HL-60 (cell line): ENCODE measurements around the gene CNKSR2.

Source experiments
- DNase-seq, 2 experiments: peaks; one replicate each; pipeline ENCODE4 v3.0.0-alpha.2; 2010 to 2020; ENCODE audit warnings: low read depth in 1 of 2, low spot score in 1 of 2
- H3K27ac ChIP-seq: fragments of 250-450 bp; sonication (Bioruptor Pico); replicated peaks from 2 replicates; pipeline ENCODE4 v1.5.1; 2020; ENCODE audit warnings: mild to moderate bottlenecking, moderate library complexity
- H3K27me3 ChIP-seq: fragments of 250-450 bp; sonication (Bioruptor Pico); 2 replicates; pipeline ENCODE4 v1.5.1; 2021; ENCODE audit warnings: mild to moderate bottlenecking, moderate library complexity; ENCODE audit not compliant: insufficient read depth, poor library complexity, severe bottlenecking
- H3K4me3 ChIP-seq: replicated peaks from 2 replicates; pipeline ENCODE4 v1.5.1; 2011; ENCODE audit warnings: mild to moderate bottlenecking, control low read depth, low read length; ENCODE audit not compliant: insufficient read depth
- GABPA ChIP-seq: IDR thresholded peaks from 2 replicates; pipeline ENCODE4 v1.6.1; 2012; ENCODE audit warnings: low read depth
- POLR2AphosphoS5 ChIP-seq: IDR thresholded peaks from 2 replicates; pipeline ENCODE4 v1.6.1; 2012; ENCODE audit warnings: low read depth
- SPI1 ChIP-seq: IDR thresholded peaks from 2 replicates; pipeline ENCODE4 v1.6.1; 2012; ENCODE audit warnings: low read depth, mild to moderate bottlenecking, borderline replicate concordance
- TF ChIP-seq, protein P1 (sequence below): IDR thresholded peaks from 2 replicates; pipeline ENCODE4 v1.6.1; 2012; ENCODE audit warnings: low read depth; ENCODE audit not compliant: insufficient replicate concordance
- TF ChIP-seq, protein P2 (sequence below): IDR thresholded peaks from one replicate; pipeline ENCODE4 v1.5.1; 2011; ENCODE audit warnings: low read length, control low read depth, inconsistent platforms; ENCODE audit not compliant: insufficient read depth

CNKSR2 gene

DNA sequence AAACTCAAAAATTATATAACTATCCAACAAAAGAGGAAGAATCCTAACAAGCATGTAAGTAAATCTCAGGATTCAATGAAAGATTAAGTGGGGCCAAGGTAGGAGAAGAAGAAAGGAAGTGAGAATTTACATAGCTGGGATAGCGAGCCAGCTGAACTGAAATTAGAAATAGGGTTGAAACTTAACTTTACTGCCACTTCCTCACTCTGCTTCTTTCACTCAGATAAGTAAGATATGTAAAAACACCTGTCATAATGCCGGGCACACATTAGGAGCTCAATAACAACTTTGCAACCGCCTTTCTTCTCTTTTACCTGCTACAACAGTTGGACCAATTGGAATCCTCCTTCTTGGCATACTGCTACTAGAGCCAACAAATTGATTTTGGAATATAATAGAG lies 129.4 kb downstream of the CNKSR2 start:
- H3K27ac ChIP-seq, result no peak overlapping the region
- no peak overlapping the region for H3K4me3 ChIP-seq
- H3K27me3 ChIP-seq, result no peaks in the 10 kb centered on the region
- no peak for DNase-seq
- TF ChIP-seq GABPA, result no peak
- TF ChIP-seq, protein P1, sequence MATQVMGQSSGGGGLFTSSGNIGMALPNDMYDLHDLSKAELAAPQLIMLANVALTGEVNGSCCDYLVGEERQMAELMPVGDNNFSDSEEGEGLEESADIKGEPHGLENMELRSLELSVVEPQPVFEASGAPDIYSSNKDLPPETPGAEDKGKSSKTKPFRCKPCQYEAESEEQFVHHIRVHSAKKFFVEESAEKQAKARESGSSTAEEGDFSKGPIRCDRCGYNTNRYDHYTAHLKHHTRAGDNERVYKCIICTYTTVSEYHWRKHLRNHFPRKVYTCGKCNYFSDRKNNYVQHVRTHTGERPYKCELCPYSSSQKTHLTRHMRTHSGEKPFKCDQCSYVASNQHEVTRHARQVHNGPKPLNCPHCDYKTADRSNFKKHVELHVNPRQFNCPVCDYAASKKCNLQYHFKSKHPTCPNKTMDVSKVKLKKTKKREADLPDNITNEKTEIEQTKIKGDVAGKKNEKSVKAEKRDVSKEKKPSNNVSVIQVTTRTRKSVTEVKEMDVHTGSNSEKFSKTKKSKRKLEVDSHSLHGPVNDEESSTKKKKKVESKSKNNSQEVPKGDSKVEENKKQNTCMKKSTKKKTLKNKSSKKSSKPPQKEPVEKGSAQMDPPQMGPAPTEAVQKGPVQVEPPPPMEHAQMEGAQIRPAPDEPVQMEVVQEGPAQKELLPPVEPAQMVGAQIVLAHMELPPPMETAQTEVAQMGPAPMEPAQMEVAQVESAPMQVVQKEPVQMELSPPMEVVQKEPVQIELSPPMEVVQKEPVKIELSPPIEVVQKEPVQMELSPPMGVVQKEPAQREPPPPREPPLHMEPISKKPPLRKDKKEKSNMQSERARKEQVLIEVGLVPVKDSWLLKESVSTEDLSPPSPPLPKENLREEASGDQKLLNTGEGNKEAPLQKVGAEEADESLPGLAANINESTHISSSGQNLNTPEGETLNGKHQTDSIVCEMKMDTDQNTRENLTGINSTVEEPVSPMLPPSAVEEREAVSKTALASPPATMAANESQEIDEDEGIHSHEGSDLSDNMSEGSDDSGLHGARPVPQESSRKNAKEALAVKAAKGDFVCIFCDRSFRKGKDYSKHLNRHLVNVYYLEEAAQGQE, result no peak
- no peak for TF ChIP-seq POLR2AphosphoS5
- TF ChIP-seq, protein P2, sequence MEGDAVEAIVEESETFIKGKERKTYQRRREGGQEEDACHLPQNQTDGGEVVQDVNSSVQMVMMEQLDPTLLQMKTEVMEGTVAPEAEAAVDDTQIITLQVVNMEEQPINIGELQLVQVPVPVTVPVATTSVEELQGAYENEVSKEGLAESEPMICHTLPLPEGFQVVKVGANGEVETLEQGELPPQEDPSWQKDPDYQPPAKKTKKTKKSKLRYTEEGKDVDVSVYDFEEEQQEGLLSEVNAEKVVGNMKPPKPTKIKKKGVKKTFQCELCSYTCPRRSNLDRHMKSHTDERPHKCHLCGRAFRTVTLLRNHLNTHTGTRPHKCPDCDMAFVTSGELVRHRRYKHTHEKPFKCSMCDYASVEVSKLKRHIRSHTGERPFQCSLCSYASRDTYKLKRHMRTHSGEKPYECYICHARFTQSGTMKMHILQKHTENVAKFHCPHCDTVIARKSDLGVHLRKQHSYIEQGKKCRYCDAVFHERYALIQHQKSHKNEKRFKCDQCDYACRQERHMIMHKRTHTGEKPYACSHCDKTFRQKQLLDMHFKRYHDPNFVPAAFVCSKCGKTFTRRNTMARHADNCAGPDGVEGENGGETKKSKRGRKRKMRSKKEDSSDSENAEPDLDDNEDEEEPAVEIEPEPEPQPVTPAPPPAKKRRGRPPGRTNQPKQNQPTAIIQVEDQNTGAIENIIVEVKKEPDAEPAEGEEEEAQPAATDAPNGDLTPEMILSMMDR, result no peak
- TF ChIP-seq SPI1, result no peak

GRCh38 chrX:21509912-21510311 lies 135.7 kb downstream of the CNKSR2 start:
- Histone ChIP-seq H3K4me3 (no peak overlapping the region), H3K27ac (no peak overlapping the region), H3K27me3 (peaks cover 2% of the 10 kb centered on the region)
- no peak for TF ChIP-seq POLR2AphosphoS5
- TF ChIP-seq GABPA, result no peak
- TF ChIP-seq SPI1, result no peak
- TF ChIP-seq, protein P1, result no peak
- TF ChIP-seq, protein P2, result no peak
- DNase-seq, result no peak

DNA sequence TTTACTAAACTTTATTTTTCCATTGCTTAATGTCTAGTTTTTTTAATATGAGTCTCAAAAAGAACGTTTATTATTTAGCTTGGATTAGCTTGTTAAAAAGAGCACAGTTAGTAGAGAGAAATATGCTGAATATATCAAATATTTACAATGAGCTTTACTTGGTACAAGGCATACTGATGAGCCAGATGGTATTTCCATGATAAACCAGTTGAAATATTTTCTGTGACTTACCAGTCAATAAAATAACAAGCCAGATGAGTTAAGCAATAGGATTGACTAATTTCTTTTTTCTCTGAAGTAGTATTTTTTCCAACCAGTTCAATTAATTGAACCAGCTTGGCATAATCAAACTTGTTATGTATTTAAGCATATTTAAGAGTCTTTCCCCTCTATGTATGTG lies 149.8 kb downstream of the CNKSR2 start:
- H3K27ac ChIP-seq, result no peak overlapping the region
- H3K27me3 ChIP-seq, result no peaks in the 10 kb centered on the region
- TF ChIP-seq SPI1, result no peak
- TF ChIP-seq, protein P2, result no peak
- TF ChIP-seq GABPA, result no peak
- TF ChIP-seq, protein P1, result no peak
- no peak for TF ChIP-seq POLR2AphosphoS5
- no peak for DNase-seq
- H3K4me3 ChIP-seq, result no peak overlapping the region
